Measurements from ENCODE around the gene CT45A10.
"Not testable (repeated sequence)": the region's sequence is repeated elsewhere in the genome, so short reads cannot be mapped to it uniquely, and the experiment has no call there.

The CT45A10 gene, protein sequence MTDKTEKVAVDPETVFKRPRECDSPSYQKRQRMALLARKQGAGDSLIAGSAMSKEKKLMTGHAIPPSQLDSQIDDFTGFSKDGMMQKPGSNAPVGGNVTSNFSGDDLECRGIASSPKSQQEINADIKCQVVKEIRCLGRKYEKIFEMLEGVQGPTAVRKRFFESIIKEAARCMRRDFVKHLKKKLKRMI

DNA sequence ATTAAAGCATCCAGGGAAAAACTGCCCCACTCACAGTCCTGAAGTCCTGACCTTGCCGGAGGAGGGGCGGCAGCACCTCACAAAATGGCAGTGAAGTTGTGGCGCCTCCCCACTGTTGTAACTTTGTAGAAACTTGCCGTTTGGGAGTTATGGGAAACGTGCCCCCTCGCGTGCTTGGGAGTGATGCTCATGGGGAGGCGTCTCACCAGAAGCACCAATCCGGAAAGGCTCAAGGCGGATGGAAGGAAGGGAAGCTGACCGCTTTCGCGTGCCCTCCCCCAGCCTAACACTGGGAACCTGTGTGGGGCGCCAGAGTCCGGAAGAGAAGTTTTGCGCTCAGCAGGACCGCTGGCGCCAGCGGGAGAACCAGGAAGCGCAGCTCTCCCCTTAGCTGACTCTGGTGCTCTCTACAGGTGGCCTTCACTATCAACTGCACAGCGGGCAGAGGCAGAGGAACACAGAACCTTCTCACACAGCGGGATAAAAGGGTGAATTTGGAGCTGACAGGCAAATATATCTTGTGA is at the start of gene CT45A10, which contains the start of gene SAGE1:
Gene CT45A10, minus strand, starts transcription at position 151 of the 524 bp plus-strand sequence. CDS start 8,100 bp downstream, outside the sequence.
Gene SAGE1, plus strand, starts transcription at position 423 of the 524 bp plus-strand sequence. CDS start 2,527 bp downstream, outside the sequence.
- DNase-seq: no peak

DNA sequence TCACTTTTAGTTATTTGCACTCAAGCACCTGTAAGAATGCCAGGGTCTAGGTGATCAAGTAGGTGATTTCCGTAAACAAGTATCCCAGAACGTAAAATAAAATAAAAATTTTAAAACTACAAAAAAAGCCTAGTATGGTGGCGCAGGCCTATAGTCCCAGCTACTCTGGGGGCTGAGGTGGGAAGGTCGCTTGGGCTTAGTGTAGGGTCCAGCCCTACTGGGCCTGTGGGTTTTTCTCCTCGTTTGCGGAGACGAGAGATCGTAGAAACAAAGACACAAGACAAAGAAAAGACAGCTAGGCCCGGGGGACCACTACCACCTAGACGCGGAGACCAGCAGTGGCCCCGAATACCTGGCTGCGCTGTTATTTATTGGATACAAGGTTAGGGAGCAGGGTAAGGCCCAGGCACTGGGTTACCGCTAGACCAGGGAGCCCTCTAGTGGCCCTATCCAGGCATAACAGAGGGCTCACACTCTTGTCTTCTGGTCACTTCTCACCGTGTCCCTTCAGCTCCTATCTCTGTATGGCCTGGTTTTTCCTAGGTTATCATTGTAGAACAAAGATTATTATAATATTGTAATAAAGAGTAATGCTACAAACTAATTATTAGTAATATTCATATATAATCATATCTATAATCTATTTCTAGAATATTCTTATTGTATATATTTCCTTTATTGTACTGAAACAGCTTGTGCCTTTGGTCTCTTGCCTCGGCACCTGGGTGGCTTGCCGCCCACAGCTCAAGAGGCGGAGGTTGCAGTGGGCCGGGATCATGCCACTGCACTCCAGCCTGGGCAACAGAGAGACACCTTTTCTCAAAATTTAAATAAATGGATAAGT is 38.6 kb upstream of the CT45A10 start:
- peak; percentile 46 for DNase-seq

DNA sequence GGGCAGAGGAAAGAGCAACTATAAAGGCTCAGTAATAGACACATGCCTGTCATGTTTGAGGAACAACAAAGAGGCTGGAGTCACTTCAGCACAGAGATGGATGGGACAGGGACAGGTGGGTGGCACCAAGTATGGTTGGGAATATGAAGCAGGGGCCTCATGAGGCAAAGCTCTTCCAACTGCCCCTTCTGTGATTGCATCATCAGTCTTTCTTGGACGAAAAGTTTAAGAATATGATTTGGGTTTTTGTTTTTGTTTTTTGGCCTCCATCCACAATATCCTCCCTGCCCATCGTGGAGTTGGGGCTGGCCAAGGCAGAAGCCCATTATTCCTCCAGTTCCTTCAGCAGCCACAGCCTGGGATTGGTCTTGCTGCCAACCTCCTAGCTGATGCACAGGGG is 34.7 kb upstream of the CT45A10 start:
- DNase-seq: no peak

DNA sequence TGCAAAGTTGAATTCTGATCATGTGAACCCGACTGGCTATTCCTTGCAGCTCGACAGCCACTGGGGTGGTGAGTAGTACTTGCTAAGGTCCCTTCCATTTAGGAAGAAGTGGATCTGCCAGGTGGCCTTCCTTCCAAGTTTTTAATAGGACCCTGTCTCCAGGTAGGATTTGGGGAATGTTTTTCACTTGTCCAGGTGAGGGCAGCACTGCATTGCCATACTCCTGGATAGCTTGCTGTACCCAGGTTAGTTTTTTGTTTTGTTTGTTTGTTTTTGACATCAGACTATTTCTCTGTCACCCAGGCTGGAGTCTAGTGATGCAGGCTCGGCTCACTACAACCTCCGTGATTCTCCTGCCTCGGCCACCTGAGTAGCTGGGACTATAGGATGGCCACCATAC is 30.1 kb upstream of the CT45A10 start:
- no peak for DNase-seq

DNA sequence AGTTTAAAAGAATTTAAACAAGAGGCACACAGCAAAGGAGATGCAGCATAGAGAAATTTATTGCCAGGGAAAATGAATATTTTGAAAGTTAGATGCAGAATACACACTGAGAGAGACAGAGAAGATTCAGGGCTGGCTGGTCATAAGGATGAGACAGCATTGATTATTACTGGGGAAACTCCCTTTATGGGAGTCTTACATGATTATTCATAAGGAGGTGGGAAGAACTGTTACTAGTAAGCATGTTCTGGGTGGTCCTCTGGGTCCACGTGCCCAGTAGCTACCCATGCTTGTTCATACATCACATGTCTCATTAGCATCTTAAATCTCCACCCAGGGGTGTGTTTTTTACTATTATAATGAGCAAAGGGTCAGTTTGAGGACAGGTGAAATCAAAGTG is 27.3 kb upstream of the CT45A10 start:
- DNase-seq: not testable (repeated sequence)

DNA sequence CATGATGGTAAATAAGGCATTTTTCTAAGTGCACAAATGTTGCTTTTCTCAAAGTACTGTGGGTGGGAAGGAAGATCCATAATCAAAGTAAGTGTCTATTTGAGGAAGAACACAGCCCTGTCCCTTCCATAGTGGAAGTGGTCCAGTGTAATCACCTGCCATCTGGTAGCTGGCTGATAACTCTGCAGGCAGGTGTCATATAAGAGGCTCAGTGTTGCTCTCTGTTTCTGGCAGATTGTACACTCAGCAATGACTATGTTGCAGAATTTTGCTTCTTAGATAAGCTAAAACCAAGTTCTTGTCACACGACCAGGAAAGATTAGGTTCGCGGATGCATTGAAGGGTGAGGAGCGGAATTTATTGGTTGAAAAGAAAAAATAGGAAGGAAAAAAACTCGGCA is 21.2 kb upstream of the CT45A10 start:
- no peak for DNase-seq

DNA sequence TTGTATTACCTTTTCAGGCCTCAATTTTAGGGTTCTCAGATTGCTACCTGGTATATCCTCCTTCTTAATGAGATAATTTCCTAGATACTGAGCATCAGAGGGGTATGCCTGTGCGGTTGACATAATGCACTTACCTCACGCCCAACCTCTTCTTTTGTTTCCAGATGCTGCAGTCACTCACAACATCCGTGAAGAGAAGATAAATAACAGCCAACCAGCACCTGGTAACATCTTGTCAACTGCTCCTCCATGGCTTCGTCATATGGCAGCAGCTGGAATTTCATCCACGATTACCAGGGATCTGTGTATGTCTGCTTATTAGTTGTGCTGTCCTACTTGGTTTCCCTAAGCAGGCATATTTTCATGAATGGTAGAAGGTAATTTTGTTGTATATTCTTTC is 17.0 kb upstream of the CT45A10 start:
- no peak for DNase-seq

DNA sequence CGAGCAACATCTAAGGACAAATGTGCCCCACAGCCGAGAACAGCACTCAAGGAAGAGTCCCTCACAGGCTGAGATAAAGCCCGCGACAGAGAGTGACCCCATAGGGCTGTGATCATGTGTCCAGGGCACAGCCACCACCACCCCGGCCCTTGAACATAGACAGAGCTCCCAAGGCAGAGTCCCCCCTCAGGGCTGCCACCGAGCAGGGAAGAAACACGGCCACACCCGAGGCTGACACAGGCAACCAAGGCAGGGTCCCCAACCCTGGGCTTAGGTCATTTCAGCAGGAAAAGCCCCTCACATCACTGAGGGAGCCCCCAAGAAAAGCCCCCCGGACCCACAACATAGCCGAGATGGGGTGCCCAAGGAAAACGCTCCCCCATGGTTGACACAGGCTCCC is 463 bp downstream of the CT45A10 start:
- no peak for DNase-seq

DNA sequence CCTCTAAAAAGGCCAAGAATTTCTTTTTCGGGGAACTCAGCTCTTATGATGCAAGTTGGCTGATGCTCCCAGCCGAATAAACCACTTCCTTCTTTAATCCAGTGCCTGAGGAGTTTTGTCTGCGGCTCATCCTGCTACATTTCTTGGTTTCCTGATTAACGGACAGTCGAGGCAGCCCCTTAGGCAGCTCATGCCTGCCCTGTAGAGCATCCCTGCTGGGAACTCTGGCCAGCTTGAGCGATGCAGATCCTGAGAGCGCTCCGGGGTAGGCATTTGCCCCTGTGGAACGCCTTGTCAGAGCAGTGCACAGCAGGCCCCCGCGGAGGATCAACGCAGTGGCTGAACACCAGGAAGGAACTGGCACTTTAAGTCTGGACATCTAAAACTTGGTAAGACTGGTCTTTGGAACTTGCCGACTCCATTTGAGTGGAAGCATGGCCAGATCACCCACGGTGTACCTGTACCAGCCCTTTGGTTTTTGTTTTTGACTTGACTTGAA is 3.1 kb downstream of the CT45A10 start:
- no peak for DNase-seq

DNA sequence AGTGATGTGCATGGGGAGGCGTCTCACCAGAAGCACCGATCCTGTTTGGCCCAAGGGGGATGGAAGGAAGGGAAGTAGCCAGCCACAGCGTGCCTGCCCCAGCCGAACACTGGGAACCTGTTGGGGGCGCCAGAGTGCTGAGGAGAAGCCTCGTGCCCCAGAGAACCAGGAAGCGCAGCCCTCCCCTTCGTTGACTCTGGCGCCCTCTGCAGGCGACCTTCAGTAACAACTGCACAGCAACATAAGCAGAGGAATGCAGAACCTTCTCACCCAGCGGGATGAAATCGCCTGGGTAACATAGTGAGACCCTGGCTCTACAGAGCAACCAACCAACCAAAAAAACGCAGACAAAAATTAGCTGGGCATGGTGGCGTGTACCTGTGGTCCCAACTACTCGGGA is 4.3 kb downstream of the CT45A10 start:
- not testable (repeated sequence) for DNase-seq

DNA sequence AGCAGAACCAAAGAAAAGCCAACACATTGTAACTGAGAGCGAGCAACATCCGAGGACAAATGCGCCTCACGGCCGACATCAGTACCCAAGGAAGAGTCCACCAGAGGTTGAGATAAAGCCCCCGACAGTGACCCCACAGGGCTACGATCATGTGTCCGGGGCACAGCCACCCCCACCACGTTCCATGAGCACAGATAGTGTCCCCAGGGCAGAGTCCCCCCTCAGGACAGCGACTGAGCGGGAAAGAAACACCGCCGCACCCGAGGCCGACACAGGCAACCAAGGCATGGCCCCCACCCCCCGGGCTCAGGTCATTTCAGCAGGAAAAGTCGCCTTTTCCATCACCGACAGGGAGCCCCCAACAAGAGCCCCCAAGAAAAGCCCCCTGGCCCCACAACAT is 5.0 kb downstream of the CT45A10 start:
- DNase-seq: not testable (repeated sequence)

DNA sequence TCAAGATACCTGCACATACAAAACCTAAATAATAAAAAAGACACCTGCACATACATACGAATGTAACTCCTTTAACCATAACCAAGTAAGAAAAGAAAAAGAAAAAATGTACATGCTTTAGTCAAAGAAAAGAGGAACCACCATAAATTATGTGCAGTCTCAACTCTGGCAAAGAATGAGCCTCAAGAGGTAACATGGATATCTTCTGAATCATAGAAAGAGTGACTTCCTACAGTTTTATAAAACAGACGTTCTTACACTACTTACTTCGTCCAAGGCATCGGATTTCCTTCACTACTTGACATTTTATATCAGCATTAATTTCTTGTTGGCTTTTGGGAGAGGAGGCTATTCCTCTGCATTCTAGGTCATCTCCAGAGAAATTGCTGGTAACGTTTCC is 10.5 kb downstream of the CT45A10 start:
- DNase-seq: not testable (repeated sequence)

DNA sequence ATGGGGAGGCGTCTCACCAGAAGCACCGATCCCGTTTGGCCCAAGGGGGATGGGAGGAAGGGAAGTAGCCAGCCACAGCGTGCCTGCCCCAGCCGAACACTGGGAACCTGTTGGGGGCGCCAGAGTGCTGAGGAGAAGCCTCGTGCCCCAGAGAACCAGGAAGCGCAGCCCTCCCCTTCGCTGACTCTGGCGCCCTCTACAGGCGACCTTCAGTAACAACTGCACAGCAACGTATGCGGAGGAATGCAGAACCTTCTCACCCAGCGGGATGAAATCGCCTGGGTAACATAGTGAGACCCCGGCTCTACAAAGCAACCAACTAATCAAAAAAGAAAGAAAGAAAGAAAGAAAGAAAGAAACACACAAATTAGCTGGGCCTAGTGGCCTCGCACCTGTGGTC is 21.5 kb downstream of the CT45A10 start, which contains the start of gene CT45A9:
Gene CT45A9, minus strand, starts transcription at position 101 of the 400 bp plus-strand sequence. CDS start 3,751 bp downstream, outside the sequence.
- DNase-seq: not testable (repeated sequence)

DNA sequence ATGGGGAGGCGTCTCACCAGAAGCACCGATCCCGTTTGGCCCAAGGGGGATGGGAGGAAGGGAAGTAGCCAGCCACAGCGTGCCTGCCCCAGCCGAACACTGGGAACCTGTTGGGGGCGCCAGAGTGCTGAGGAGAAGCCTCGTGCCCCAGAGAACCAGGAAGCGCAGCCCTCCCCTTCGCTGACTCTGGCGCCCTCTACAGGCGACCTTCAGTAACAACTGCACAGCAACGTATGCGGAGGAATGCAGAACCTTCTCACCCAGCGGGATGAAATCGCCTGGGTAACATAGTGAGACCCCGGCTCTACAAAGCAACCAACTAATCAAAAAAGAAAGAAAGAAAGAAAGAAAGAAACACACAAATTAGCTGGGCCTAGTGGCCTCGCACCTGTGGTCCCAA is 38.8 kb downstream of the CT45A10 start, which contains the start of gene CT45A8:
Gene CT45A8, minus strand, starts transcription at position 101 of the 400 bp plus-strand sequence. CDS start 3,755 bp downstream, outside the sequence.
- DNase-seq: not testable (repeated sequence)

DNA sequence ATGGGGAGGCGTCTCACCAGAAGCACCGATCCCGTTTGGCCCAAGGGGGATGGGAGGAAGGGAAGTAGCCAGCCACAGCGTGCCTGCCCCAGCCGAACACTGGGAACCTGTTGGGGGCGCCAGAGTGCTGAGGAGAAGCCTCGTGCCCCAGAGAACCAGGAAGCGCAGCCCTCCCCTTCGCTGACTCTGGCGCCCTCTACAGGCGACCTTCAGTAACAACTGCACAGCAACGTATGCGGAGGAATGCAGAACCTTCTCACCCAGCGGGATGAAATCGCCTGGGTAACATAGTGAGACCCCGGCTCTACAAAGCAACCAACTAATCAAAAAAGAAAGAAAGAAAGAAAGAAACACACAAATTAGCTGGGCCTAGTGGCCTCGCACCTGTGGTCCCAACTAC is 56.1 kb downstream of the CT45A10 start, which contains the start of gene CT45A7:
Gene CT45A7, minus strand, starts transcription at position 101 of the 400 bp plus-strand sequence. CDS start 3,747 bp downstream, outside the sequence.
- not testable (repeated sequence) for DNase-seq
